H1 (cell line): ENCODE data around the gene COPS6. TPM values are rescaled to one million over a fixed set of nuclear protein-coding genes. Genes with fewer than 3 reads are reported as not detected.

Source experiments
- CHD2 ChIP-seq: IDR thresholded peaks from 2 replicates; pipeline ENCODE4 v1.6.1; 2012; ENCODE audit warnings: low read length, improper control_type of control experiment
- CHD7 ChIP-seq: fragments of 300-600 bp; sonication (generic); IDR thresholded peaks from 2 replicates; pipeline ENCODE4 v1.7.1; 2012; ENCODE audit warnings: low read length, moderate library complexity, mild to moderate bottlenecking, inconsistent platforms; ENCODE audit not compliant: insufficient replicate concordance
- CREB1 ChIP-seq: IDR thresholded peaks from 2 replicates; pipeline ENCODE4 v1.6.1; 2012; ENCODE audit warnings: inconsistent platforms
- EP300 ChIP-seq, 2 experiments: IDR thresholded peaks; 1 replicate in 1 of 2; 2 replicates in 1 of 2; pipeline ENCODE4 v1.6.1; 2011 to 2012; ENCODE audit warnings: low read depth in 2 of 2, low read length in 2 of 2, mild to moderate bottlenecking in 2 of 2, borderline replicate concordance in 1 of 2, inconsistent platforms in 1 of 2, moderate library complexity in 1 of 2
- GTF2F1 ChIP-seq: IDR thresholded peaks from 2 replicates; pipeline ENCODE4 v1.6.1; 2012; ENCODE audit warnings: low read depth, low read length, improper control_type of control experiment, borderline replicate concordance
- POLR2AphosphoS5 ChIP-seq: IDR thresholded peaks from 2 replicates; pipeline ENCODE4 v1.6.1; 2011; ENCODE audit warnings: low read depth, low read length
- RNF2 ChIP-seq: fragments of 200-900, 300-1000 bp; sonication (generic); IDR thresholded peaks from 2 replicates; pipeline ENCODE4 v1.7.1; 2016; ENCODE audit warnings: borderline replicate concordance, low read depth, mild to moderate bottlenecking, antibody characterized with exemption, low read length; ENCODE audit not compliant: poor library complexity, severe bottlenecking; ENCODE audit errors: missing control alignments
- polyA plus RNA-seq, 7 experiments: library from polyadenylated mRNA; depleted of rRNA in 3 of 7; stranded (reverse) in 5 of 7; unstranded in 2 of 7; fragments of >200 nt in 5 of 7; fragments of 200-250 nt in 2 of 7; gene quantifications; 1 replicate in 5 of 7; 2 replicates in 1 of 7; 4 replicates in 1 of 7; pipeline versions ENCODE4 v1.2.1 to v1.2.3, GENCODE V29; 2011 to 2013; ENCODE audit warnings: missing spikeins in 2 of 7, mixed read lengths in 2 of 7
- total RNA-seq: library from RNA; stranded (reverse); fragmentation: NEBNext Ultra II Directional; extraction: Animal tissue kit (Norgen Biotek cat#: 25700); gene quantifications from 2 replicates; pipeline ENCODE4 v1.2.1, GENCODE V29; 2021

Gene COPS6
- total and polyA plus RNA-seq, 2 of the 8 experiments (the other 6 are each of a cell fraction or from before 2014, with no cell fraction given) = 127 to 225 TPM

- TF ChIP-seq CHD7 = peak; percentile 37
- TF ChIP-seq CREB1 = no peak
- peak; percentile 50 for TF ChIP-seq CHD2
- TF ChIP-seq RNF2 = no peak
- no peak for TF ChIP-seq GTF2F1
- TF ChIP-seq POLR2AphosphoS5 = peak; percentile 96
- no peak for TF ChIP-seq EP300 (IDR thresholded peaks at IDR 0.05; ENCODE audit: borderline replicate concordance in 1 of 2, low read depth in 2 of 2, low read length in 2 of 2)
Observed at GRCh38 chr7:100091411-100092181, 2.8 kb downstream of the COPS6 start (continued).
